ENCODE results near the gene WDFY1.

WDFY1 gene

GRCh38 chr2:223859070-223859469 lies 86.1 kb downstream of the WDFY1 start:
- Histone ChIP-seq H3K27me3 (ENCODE audit: insufficient read depth, low read length) (no peaks in the 10 kb centered on the region), H3F3A (ENCODE audit: insufficient read depth, low read length) (no peaks in the 10 kb centered on the region), H3K4me2 (ENCODE audit: low read length) (no peak overlapping the region), H3K4me3 (ENCODE audit: low read depth, low read length, poor library complexity, severe bottlenecking) (no peak overlapping the region), H3K27ac (ENCODE audit: low read depth, low read length, poor library complexity, severe bottlenecking) (no peak overlapping the region), H3K9ac (ENCODE audit: low read length) (no peak overlapping the region), H2AFZ (ENCODE audit: low read length) (no peak overlapping the region), H3K79me2 (ENCODE audit: insufficient read depth, low read length) (no peaks in the 10 kb centered on the region), H3K4me1 (ENCODE audit: insufficient read depth, low read length, severe bottlenecking) (no peaks in the 10 kb centered on the region), H3K9me2 (ENCODE audit: low read depth, low read length) (no peaks in the 10 kb centered on the region), H4K20me1 (ENCODE audit: insufficient read depth, low read length) (no peaks in the 10 kb centered on the region), H3K36me3 (ENCODE audit: insufficient read depth, low read length) (no peaks in the 10 kb centered on the region), H3K9me3 (ENCODE audit: low read length) (no peaks in the 10 kb centered on the region)
- no peak for TF ChIP-seq EZH2 (IDR thresholded peaks at IDR 0.05; ENCODE audit: borderline replicate concordance, low read length)
- TF ChIP-seq, protein P1, sequence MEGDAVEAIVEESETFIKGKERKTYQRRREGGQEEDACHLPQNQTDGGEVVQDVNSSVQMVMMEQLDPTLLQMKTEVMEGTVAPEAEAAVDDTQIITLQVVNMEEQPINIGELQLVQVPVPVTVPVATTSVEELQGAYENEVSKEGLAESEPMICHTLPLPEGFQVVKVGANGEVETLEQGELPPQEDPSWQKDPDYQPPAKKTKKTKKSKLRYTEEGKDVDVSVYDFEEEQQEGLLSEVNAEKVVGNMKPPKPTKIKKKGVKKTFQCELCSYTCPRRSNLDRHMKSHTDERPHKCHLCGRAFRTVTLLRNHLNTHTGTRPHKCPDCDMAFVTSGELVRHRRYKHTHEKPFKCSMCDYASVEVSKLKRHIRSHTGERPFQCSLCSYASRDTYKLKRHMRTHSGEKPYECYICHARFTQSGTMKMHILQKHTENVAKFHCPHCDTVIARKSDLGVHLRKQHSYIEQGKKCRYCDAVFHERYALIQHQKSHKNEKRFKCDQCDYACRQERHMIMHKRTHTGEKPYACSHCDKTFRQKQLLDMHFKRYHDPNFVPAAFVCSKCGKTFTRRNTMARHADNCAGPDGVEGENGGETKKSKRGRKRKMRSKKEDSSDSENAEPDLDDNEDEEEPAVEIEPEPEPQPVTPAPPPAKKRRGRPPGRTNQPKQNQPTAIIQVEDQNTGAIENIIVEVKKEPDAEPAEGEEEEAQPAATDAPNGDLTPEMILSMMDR (IDR thresholded peaks at IDR 0.05; ENCODE audit: low read length), result no peak

DNA sequence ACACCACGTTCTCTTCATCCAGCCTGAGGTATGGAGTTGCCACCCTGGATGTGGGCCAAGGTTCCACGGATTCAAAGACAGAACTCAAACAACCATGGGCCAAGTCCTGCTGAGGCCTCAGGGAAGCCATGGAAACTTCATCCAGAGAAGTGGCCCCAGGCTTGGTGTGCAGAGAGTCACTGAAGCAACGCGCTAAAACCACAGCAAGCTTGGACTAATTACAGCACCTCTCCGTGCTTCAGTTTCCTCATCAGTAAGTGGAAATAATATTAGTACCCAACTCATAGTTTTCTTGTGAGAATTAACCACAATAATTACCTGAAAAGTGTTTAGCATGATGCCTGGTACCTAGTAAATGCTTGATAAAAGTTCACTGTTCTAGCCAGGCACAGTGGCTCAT lies 88.6 kb downstream of the WDFY1 start:
- Histone ChIP-seq H3K4me3 (ENCODE audit: low read depth, low read length, poor library complexity, severe bottlenecking) (no peak overlapping the region), H3F3A (ENCODE audit: insufficient read depth, low read length) (no peaks in the 10 kb centered on the region), H3K4me2 (ENCODE audit: low read length) (no peak overlapping the region), H3K9me3 (ENCODE audit: low read length) (no peaks in the 10 kb centered on the region), H3K9ac (ENCODE audit: low read length) (no peak overlapping the region), H2AFZ (ENCODE audit: low read length) (no peak overlapping the region), H3K4me1 (ENCODE audit: insufficient read depth, low read length, severe bottlenecking) (no peaks in the 10 kb centered on the region), H3K27ac (ENCODE audit: low read depth, low read length, poor library complexity, severe bottlenecking) (no peak overlapping the region), H4K20me1 (ENCODE audit: insufficient read depth, low read length) (no peaks in the 10 kb centered on the region), H3K27me3 (ENCODE audit: insufficient read depth, low read length) (no peaks in the 10 kb centered on the region), H3K9me2 (ENCODE audit: low read depth, low read length) (no peaks in the 10 kb centered on the region), H3K79me2 (ENCODE audit: insufficient read depth, low read length) (no peaks in the 10 kb centered on the region), H3K36me3 (ENCODE audit: insufficient read depth, low read length) (no peaks in the 10 kb centered on the region)
- no peak for TF ChIP-seq EZH2 (IDR thresholded peaks at IDR 0.05; ENCODE audit: borderline replicate concordance, low read length)
- TF ChIP-seq, protein P1 (IDR thresholded peaks at IDR 0.05; ENCODE audit: low read length), result no peak

DNA sequence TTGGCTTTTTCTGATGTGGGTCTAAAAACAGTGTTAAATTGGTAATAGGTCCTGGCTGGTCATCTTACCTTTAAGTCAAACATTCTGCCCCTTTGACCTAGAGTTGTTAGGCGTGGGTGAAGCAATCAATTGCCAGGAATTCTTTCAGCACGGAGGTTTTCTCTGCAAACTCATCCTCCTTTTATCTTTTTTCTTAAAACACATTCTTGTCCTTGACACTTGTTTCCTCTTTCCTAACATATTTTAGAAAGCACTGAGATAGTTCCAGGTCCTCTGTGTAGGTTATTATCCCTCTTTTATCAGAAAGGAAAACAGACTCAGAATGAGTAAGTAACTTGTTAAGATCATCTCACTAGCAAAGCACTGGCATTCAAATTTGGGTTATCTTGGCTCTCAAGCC lies 89.1 kb downstream of the WDFY1 start:
- Histone ChIP-seq H3K27ac (ENCODE audit: low read depth, low read length, poor library complexity, severe bottlenecking) (no peak overlapping the region), H3K9me3 (ENCODE audit: low read length) (no peaks in the 10 kb centered on the region), H3K27me3 (ENCODE audit: insufficient read depth, low read length) (no peaks in the 10 kb centered on the region), H3F3A (ENCODE audit: insufficient read depth, low read length) (no peaks in the 10 kb centered on the region), H3K36me3 (ENCODE audit: insufficient read depth, low read length) (no peaks in the 10 kb centered on the region), H4K20me1 (ENCODE audit: insufficient read depth, low read length) (no peaks in the 10 kb centered on the region), H2AFZ (ENCODE audit: low read length) (no peak overlapping the region), H3K9me2 (ENCODE audit: low read depth, low read length) (no peaks in the 10 kb centered on the region), H3K4me2 (ENCODE audit: low read length) (no peak overlapping the region), H3K4me3 (ENCODE audit: low read depth, low read length, poor library complexity, severe bottlenecking) (no peak overlapping the region), H3K79me2 (ENCODE audit: insufficient read depth, low read length) (no peaks in the 10 kb centered on the region), H3K4me1 (ENCODE audit: insufficient read depth, low read length, severe bottlenecking) (no peaks in the 10 kb centered on the region), H3K9ac (ENCODE audit: low read length) (no peak overlapping the region)
- TF ChIP-seq, protein P1 (IDR thresholded peaks at IDR 0.05; ENCODE audit: low read length), result no peak
- TF ChIP-seq EZH2 (IDR thresholded peaks at IDR 0.05; ENCODE audit: borderline replicate concordance, low read length), result no peak
